WTC11 (cell line): ENCODE data around the gene PICK1. TPM values are rescaled to one million over a fixed set of nuclear protein-coding genes. Genes with fewer than 3 reads are reported as not detected.

Experiments used
- ATAC-seq: fragments of 200-7000 bp; cut with Tn5 transposase; 2 replicates; pipeline ENCODE4 v1.10.0; 2021; ENCODE audit warnings: mild to moderate bottlenecking, moderate library complexity
- CTCF ChIA-PET: fragments of 300-600 bp; sonication (Branson Sonifier 250); formaldehyde crosslinking; loops from one replicate; lab custom pipeline; 2021; ENCODE audit warnings: antibody characterized with exemption; lab: Charles Lee
- POLR2A ChIA-PET: fragments of 350-600 bp; sonication (Branson Sonifier 250); formaldehyde crosslinking; loops from one replicate; lab custom pipeline; 2021; ENCODE audit warnings: antibody characterized with exemption; lab: Charles Lee
- DNase-seq: peaks from one replicate; pipeline ENCODE4 v3.0.0; 2021; ENCODE audit warnings: low spot score
- H3K27ac Mint-ChIP-seq: 2 replicates; pipeline ENCODE4 v1.8.0; 2021; ENCODE audit warnings: mixed read lengths
- H3K27me3 Mint-ChIP-seq: 2 replicates; pipeline ENCODE4 v1.8.0; 2021; ENCODE audit warnings: low read depth, mild to moderate bottlenecking, moderate library complexity, mixed read lengths
- H3K36me3 Mint-ChIP-seq: 2 replicates; pipeline ENCODE4 v1.8.0; 2021; ENCODE audit warnings: mixed read lengths
- H3K4me1 Mint-ChIP-seq: 2 replicates; pipeline ENCODE4 v1.8.0; 2022; ENCODE audit warnings: mixed read lengths
- H3K4me3 Mint-ChIP-seq: 2 replicates; pipeline ENCODE4 v1.8.0; 2021; ENCODE audit warnings: mild to moderate bottlenecking, moderate library complexity, mixed read lengths
- H3K9me3 Mint-ChIP-seq: 2 replicates; pipeline ENCODE4 v1.8.0; 2021; ENCODE audit warnings: mixed read lengths
- CREB1 ChIP-seq: sonication (generic); formaldehyde crosslinking; IDR thresholded peaks from 2 replicates; pipeline ENCODE4 v1.8.0; 2023; ENCODE audit warnings: mild to moderate bottlenecking, missing genetic modification reagents
- ELF4 ChIP-seq: sonication (generic); formaldehyde crosslinking; IDR thresholded peaks from 2 replicates; pipeline ENCODE4 v1.8.1; 2022; ENCODE audit warnings: low read depth, mild to moderate bottlenecking, moderate library complexity, missing genetic modification reagents
- GTF2I ChIP-seq: fragments of 250-450 bp; sonication (Bioruptor Pico); conservative IDR thresholded peaks from 2 replicates; pipeline ENCODE4 v1.4.0; 2021; ENCODE audit warnings: mild to moderate bottlenecking
- HMGXB4 ChIP-seq: sonication (generic); formaldehyde crosslinking; IDR thresholded peaks from 2 replicates; pipeline ENCODE4 v1.8.1; 2023; ENCODE audit warnings: mild to moderate bottlenecking, moderate library complexity, missing genetic modification reagents
- MXD4 ChIP-seq: fragments of 250-450 bp; sonication (Bioruptor Pico); IDR thresholded peaks from 2 replicates; pipeline ENCODE4 v1.8.0; 2021; ENCODE audit warnings: mild to moderate bottlenecking, moderate library complexity, borderline replicate concordance
- SOX15 ChIP-seq: fragments of 250-450 bp; sonication (Bioruptor Pico); IDR thresholded peaks from 2 replicates; pipeline ENCODE4 v1.9.0; 2021; ENCODE audit warnings: mild to moderate bottlenecking
- SP1 ChIP-seq: sonication (generic); formaldehyde crosslinking; conservative IDR thresholded peaks from 2 replicates; pipeline ENCODE4 v1.8.1; 2022; ENCODE audit warnings: missing genetic modification reagents
- USF1 ChIP-seq: sonication (generic); formaldehyde crosslinking; IDR thresholded peaks from 2 replicates; pipeline ENCODE4 v1.8.0; 2022; ENCODE audit warnings: mild to moderate bottlenecking, missing genetic modification reagents
- ZMAT4 ChIP-seq: fragments of 250-450 bp; sonication (Bioruptor Pico); IDR thresholded peaks from 2 replicates; pipeline ENCODE4 v1.9.0; 2021; ENCODE audit warnings: mild to moderate bottlenecking
- ZNF416 ChIP-seq: fragments of 250-450 bp; sonication (Bioruptor Pico); IDR thresholded peaks from 2 replicates; pipeline ENCODE4 v1.9.0; 2021; ENCODE audit warnings: mild to moderate bottlenecking, inconsistent platforms
- ZSCAN18 ChIP-seq: fragments of 250-450 bp; sonication (Bioruptor Pico); IDR thresholded peaks from 2 replicates; pipeline ENCODE4 v2.1.2; 2022; ENCODE audit warnings: mild to moderate bottlenecking, moderate library complexity
- total RNA-seq: library from RNA; stranded (reverse); gene quantifications from 3 replicates; pipeline ENCODE4 v1.2.3, GENCODE V29; 2021
- TF ChIP-seq, protein P1 (sequence below): sonication (generic); formaldehyde crosslinking; IDR thresholded peaks from 2 replicates; pipeline ENCODE4 v1.8.0; 2022; ENCODE audit warnings: missing genetic modification reagents
- TF ChIP-seq, protein P2 (sequence below): sonication (generic); formaldehyde crosslinking; conservative IDR thresholded peaks from 2 replicates; pipeline ENCODE4 v1.8.1; 2023; ENCODE audit warnings: mild to moderate bottlenecking, low read depth, missing genetic modification reagents, moderate library complexity
- TF ChIP-seq, protein P3 (sequence below): fragments of 200-600 bp; IDR thresholded peaks from 2 replicates; pipeline ENCODE4 v1.8.0; 2022; ENCODE audit warnings: antibody characterized with exemption

PICK1 gene
- total RNA-seq, 1 experiment from 2014 or later, result 33.4 TPM

DNA sequence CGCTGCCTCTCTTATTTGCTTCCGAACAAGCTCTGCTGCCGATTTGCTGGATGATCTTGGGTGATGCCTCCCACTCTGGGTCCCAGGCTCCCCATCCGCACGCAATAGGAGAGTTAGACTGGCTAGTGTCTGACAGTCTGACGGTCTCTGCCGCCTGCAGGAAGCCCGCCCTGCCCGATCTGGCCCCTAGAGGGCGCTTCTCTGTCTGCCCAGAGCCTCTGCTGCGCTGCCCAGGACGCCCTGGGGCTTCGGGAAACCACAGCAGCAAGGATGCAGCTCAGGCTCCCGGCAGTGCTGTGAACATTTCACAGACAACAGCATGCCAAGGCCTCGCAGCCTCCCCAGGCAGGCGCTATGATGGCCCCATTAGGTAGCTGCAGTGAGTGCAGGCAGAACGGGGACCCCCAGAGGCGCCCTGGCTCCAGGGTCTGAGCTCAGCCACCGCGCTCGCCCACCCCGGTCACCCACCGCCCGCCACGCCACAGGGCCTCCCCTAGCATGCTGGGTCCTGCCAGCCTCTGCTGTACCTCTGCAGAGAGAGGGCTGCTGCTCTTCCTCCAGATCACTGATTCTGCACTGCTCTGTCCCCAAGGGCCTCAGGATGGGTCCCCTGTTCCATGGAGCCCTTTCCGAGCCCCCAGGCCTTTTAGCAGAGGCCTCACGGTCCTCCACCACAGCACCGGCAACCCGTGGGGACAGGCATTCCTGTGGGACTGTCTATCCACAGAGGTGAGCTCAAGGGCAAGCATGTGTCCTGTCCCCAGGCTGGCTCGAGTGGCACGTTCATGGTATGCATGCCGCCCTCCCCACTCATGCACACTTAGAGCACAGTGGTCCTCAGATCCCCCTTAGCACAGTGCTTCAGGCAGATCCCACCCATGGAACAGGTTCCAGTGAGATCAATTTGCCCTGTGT, 57.5 kb downstream of the PICK1 start:
- Mint-ChIP-seq H3K9me3 (no peaks in the 10 kb centered on the region), H3K4me1 (peaks cover 7% of the 10 kb centered on the region), H3K36me3 (no peaks in the 10 kb centered on the region), H3K4me3 (no peak overlapping the region)
- DNase-seq, result peak; percentile 95
- CTCF ChIA-PET, result interaction anchor here (0.5 to 11.1 kb wide), 58 partner anchors 9 to 540 kb away, joined by 3 to 222 read pairs (median 5); partner anchors contain the start of genes MAFF, PICK1, PLA2G6 and SLC16A8
- ATAC-seq, result peak; percentile 90
- TF ChIP-seq GTF2I (CRISPR knock-in tag), result no peak
- no peak for TF ChIP-seq ZSCAN18 (CRISPR knock-in tag)
- TF ChIP-seq USF1 (CRISPR knock-in tag), result no peak
- TF ChIP-seq HMGXB4 (CRISPR knock-in tag), result 0 out of 2 replicates have a peak, but pooled peaks have one; percentile 25
- TF ChIP-seq MXD4 (CRISPR knock-in tag), result no peak
- TF ChIP-seq, protein P1, sequence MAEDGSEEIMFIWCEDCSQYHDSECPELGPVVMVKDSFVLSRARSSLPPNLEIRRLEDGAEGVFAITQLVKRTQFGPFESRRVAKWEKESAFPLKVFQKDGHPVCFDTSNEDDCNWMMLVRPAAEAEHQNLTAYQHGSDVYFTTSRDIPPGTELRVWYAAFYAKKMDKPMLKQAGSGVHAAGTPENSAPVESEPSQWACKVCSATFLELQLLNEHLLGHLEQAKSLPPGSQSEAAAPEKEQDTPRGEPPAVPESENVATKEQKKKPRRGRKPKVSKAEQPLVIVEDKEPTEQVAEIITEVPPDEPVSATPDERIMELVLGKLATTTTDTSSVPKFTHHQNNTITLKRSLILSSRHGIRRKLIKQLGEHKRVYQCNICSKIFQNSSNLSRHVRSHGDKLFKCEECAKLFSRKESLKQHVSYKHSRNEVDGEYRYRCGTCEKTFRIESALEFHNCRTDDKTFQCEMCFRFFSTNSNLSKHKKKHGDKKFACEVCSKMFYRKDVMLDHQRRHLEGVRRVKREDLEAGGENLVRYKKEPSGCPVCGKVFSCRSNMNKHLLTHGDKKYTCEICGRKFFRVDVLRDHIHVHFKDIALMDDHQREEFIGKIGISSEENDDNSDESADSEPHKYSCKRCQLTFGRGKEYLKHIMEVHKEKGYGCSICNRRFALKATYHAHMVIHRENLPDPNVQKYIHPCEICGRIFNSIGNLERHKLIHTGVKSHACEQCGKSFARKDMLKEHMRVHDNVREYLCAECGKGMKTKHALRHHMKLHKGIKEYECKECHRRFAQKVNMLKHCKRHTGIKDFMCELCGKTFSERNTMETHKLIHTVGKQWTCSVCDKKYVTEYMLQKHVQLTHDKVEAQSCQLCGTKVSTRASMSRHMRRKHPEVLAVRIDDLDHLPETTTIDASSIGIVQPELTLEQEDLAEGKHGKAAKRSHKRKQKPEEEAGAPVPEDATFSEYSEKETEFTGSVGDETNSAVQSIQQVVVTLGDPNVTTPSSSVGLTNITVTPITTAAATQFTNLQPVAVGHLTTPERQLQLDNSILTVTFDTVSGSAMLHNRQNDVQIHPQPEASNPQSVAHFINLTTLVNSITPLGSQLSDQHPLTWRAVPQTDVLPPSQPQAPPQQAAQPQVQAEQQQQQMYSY (CRISPR knock-in tag), result no peak
- 0 out of 2 replicates have a peak, but pooled peaks have one; percentile 36 for TF ChIP-seq SP1 (CRISPR knock-in tag)
- no peak for TF ChIP-seq SOX15 (CRISPR knock-in tag)
- TF ChIP-seq, protein P2, sequence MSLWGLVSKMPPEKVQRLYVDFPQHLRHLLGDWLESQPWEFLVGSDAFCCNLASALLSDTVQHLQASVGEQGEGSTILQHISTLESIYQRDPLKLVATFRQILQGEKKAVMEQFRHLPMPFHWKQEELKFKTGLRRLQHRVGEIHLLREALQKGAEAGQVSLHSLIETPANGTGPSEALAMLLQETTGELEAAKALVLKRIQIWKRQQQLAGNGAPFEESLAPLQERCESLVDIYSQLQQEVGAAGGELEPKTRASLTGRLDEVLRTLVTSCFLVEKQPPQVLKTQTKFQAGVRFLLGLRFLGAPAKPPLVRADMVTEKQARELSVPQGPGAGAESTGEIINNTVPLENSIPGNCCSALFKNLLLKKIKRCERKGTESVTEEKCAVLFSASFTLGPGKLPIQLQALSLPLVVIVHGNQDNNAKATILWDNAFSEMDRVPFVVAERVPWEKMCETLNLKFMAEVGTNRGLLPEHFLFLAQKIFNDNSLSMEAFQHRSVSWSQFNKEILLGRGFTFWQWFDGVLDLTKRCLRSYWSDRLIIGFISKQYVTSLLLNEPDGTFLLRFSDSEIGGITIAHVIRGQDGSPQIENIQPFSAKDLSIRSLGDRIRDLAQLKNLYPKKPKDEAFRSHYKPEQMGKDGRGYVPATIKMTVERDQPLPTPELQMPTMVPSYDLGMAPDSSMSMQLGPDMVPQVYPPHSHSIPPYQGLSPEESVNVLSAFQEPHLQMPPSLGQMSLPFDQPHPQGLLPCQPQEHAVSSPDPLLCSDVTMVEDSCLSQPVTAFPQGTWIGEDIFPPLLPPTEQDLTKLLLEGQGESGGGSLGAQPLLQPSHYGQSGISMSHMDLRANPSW (CRISPR knock-in tag), result no peak
- no peak for TF ChIP-seq ZNF416 (CRISPR knock-in tag)
- no peak for TF ChIP-seq ZMAT4 (CRISPR knock-in tag)
- TF ChIP-seq, protein P3, sequence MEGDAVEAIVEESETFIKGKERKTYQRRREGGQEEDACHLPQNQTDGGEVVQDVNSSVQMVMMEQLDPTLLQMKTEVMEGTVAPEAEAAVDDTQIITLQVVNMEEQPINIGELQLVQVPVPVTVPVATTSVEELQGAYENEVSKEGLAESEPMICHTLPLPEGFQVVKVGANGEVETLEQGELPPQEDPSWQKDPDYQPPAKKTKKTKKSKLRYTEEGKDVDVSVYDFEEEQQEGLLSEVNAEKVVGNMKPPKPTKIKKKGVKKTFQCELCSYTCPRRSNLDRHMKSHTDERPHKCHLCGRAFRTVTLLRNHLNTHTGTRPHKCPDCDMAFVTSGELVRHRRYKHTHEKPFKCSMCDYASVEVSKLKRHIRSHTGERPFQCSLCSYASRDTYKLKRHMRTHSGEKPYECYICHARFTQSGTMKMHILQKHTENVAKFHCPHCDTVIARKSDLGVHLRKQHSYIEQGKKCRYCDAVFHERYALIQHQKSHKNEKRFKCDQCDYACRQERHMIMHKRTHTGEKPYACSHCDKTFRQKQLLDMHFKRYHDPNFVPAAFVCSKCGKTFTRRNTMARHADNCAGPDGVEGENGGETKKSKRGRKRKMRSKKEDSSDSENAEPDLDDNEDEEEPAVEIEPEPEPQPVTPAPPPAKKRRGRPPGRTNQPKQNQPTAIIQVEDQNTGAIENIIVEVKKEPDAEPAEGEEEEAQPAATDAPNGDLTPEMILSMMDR, result peak; percentile 95
- no peak for TF ChIP-seq ELF4 (CRISPR knock-in tag)
- TF ChIP-seq CREB1 (CRISPR knock-in tag), result no peak
- TF ChIP-seq, all 79 proteins: peak for 3
- POLR2A ChIA-PET, result interaction anchor here (1.1 kb wide), 1 partner anchor 17 kb away, joined by 5 read pairs; no protein-coding TSS in a partner anchor
- Mint-ChIP-seq H3K27ac (0 out of 2 replicates have a peak overlapping the region, but pooled peaks have one; percentile 27), H3K27me3 (no peaks in the 10 kb centered on the region; the same call in 1 of the 2 replicates)
